GM12874 (cell line): Measurements from ENCODE around the gene UBTF.

Experiments used
- TF ChIP-seq, protein P1 (sequence below): IDR thresholded peaks from 2 replicates; pipeline ENCODE4 v1.5.1; 2011; ENCODE audit warnings: low read depth, mild to moderate bottlenecking, control low read depth, low read length, moderate library complexity; ENCODE audit not compliant: insufficient read depth

Gene UBTF

DNA sequence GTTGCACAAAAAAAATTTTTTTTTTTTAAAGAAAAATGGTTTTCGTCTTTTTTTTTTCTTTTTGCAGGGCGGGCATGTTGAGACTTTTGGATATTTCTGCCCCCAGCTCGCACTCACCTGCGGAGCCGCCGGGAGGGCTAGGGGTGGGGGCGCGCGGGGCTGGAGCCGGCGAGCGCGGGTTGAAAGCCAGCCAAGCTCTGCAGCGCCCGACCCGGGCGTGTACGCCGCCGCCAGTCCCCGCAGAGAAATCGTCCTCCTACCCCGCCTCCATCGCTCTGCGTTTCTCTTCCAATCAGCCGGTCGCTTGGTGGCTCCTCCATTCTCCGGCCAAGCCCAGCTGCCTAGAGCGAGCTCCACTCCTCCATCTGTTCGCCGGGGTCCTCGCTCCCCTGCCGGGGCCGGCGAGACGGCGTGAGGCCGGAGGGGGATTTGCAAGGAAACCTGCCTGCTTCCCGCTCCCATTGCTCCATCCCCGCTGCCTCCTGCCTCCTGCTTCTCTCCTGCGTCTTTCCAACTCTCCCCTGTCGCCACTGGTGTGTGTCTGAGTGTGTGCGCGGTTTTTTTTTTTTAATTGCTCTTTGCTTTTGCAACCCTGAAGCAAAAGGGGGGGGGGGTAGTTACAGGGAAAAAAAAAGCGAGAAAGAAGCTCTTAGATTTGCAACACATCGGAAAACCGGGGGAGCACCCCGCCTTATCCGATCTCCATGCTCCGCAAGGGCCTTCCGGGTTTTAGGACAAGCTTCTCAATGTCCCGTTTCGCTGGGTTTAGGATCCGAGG is 1.8 kb upstream of the UBTF start:
- TF ChIP-seq, protein P1, sequence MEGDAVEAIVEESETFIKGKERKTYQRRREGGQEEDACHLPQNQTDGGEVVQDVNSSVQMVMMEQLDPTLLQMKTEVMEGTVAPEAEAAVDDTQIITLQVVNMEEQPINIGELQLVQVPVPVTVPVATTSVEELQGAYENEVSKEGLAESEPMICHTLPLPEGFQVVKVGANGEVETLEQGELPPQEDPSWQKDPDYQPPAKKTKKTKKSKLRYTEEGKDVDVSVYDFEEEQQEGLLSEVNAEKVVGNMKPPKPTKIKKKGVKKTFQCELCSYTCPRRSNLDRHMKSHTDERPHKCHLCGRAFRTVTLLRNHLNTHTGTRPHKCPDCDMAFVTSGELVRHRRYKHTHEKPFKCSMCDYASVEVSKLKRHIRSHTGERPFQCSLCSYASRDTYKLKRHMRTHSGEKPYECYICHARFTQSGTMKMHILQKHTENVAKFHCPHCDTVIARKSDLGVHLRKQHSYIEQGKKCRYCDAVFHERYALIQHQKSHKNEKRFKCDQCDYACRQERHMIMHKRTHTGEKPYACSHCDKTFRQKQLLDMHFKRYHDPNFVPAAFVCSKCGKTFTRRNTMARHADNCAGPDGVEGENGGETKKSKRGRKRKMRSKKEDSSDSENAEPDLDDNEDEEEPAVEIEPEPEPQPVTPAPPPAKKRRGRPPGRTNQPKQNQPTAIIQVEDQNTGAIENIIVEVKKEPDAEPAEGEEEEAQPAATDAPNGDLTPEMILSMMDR: no peak

DNA sequence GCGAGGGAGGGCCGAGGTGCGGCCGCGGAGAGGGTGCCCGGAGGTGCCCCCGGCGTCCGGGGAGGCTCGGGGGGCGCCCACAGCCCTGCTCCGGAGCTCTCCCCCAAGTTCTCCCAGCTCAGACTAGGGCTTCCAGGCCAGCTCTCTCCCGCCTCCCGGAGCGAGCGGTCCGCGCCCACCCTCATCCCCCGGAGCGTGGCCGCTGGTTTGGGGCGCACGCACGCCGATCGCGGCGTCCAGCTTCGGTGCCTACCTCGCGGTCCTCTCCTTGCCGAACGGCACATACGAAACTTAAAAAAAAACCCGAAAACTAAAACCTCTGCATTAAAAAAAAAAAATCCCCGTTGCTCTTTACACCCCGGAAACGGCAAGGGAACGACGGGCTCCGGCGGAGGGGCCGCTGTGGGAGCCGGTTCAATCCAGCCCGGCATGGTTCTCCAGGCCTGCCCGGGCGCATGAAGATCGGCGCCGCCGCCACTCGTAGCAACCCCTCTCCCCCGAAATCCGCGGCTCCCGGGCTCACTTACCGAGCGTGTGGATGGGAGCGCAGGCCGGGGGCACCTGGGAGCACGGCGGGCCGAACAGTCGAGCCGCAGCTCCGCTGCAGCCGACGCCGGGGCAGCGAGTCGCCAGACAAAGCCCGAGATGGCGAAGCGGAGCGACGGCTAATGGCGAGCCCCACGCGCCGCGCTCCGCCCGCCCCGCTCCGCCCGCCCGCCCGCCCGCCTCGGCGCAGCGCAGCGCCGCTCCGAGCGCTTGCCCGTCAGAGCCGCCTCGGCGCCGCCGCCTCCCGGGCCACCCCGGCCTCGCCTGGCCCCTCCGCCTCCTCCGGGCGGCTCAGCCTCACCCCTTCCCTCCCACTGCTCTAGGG is 973 bp upstream of the UBTF start:
- TF ChIP-seq, protein P1: no peak

DNA sequence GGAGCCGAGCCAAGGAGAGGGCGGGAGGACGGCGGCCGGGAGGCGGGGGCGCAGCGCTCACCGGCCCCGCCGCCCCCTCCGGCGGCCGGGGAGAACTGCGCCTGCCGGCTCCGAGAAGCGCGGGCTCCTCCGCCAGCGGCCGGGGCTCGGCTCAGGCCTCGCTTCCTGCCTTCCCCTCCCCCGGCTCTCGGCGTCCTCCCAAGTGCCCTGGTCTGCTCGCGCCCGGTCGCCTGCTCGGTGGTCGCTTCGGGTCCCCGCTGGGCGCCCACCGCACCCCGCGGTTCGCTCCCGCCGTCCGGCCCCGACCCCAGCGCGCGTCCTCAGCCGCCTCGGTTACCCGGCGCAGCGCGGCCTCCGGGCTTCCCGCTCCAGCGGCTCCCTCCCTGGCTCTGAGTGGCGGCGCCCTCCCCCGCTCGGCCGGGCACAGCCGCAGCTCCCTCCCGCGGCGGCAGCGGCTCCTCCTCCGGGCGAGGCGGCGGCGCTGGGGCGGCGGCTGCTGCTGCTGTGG is 313 bp downstream of the UBTF start:
- TF ChIP-seq, protein P1: peak; percentile 66

DNA sequence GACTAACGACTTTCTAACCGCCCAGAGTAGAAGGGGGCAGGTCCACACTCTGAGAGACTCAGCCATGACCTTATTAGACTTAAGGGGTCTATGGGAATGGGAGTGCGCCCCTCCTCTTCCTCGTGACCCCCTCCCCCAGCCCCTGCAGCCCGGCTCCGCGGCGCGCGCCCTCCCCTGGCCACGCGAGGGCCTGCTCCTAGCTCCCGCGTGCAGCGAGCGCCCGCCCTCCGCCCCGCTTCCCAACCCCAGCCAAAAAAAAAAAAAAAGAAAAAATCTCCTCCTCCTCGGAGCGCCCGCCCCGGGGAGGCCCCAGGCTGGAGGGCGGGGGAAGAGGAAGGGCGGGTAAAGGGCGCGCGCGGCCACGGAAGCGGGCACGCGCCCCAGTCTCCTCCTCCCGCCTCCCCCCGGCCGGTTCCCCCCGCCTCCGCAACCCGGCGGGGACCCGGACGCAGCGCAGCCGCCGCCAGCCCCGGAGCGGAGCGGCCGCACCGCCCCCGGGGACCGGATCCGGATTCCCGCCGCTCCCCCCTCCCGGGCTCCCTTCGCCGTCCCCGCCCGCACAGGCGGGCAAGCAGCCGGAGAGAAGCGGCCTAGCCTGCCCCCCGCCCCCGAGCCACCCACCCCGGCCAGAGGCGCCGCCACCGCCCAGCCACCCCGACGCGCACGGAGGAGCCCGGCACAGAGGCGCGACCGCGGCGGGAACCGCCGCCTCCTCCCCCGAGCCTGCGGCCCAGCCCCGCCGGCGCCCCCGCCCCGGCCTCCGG is 949 bp downstream of the UBTF start:
- TF ChIP-seq, protein P1: peak; percentile 72

DNA sequence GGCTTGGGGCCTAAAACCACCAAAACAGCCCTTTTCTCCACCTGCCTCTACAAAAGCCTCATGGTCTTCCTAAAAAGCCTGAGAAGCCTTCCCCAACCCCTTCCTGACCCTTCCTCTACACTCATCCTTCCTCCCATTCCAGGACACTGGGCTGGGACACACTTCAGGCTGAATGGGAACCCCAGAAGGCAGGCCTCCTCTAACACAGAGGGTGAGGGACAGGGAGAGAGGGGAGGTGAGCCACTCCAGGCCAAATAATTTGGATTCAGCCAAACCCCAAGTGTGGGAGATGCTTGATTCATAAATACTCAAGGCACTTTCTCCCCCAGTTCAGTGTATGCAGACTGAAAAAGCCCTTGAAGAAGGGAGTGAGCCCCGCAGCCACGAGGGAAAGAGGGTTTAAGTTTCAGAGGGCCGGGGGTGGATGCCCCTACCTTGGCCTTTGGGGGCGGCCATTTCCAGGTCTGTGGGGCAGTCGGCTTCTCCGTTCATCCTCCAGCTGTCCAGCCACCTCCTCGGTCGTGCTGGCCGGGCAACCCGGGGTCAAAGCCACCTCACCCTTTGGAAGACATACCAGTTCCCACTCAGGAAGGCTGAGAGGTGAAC is 1.6 kb downstream of the UBTF start:
- TF ChIP-seq, protein P1: no peak

DNA sequence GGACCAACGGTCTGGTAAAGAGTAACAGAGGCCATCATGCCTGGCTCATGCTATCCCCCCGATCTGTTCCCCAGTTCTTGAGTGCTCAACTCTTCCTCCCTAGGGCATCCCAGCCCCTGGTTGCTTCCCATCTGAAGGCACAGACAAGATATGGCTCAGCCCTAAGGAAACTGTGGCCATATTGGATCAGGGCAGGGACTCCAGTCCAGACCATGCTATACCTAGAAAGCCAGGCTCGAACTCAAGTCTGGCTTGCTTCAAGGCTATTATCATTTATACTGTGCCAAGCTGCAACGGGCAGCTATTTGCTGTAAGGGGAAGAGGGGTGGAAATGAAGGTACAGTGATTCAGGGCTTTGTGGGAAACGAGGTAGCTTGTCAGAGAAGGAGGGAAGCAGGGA is 2.8 kb downstream of the UBTF start:
- TF ChIP-seq, protein P1: no peak
